DOHH2 (cell line): Measurements from ENCODE around the gene SHROOM2.
"Not testable (repeated sequence)": the region's sequence is repeated elsewhere in the genome, so short reads cannot be mapped to it uniquely, and the experiment has no call there.

Experiments used
- CTCF ChIP-seq: fragments of 200-600 bp; sonication (generic); IDR thresholded peaks from one replicate; pipeline ENCODE4 v1.5.1; 2014; ENCODE audit warnings: antibody characterized with exemption, mild to moderate bottlenecking, low read depth, low read length; ENCODE audit not compliant: poor library complexity, severe bottlenecking
- EZH2phosphoT487 ChIP-seq: fragments of 200-600 bp; sonication (generic); IDR thresholded peaks from 2 replicates; pipeline ENCODE4 v1.6.1; 2017; ENCODE audit warnings: borderline replicate concordance, mild to moderate bottlenecking, antibody characterized with exemption, low read length, moderate library complexity, mixed read lengths

GRCh38 chrX:9858684-9859083 is 72.5 kb downstream of the SHROOM2 start:
- TF ChIP-seq CTCF, EZH2phosphoT487: not testable (repeated sequence)
